Measurements from ENCODE around the gene CLSTN3.

CLSTN3 gene

GRCh38 chr12:7128681-7129286 lies 1.4 kb upstream of the CLSTN3 start, which contains the start of gene RBP5:
Gene RBP5, minus strand, starts transcription at chr12:7128889. Its CDS starts 114 bp downstream, at chr12:7128775.
- no peak for DNase-seq

GRCh38 chr12:7129287-7129871 lies 792 bp upstream of the CLSTN3 start:
- no peak for DNase-seq

GRCh38 chr12:7130701-7131501 lies 730 bp downstream of the CLSTN3 start:
- no peak for DNase-seq

GRCh38 chr12:7131502-7131866 lies 1.3 kb downstream of the CLSTN3 start:
- no peak for DNase-seq

GRCh38 chr12:7134396-7135166 lies 4.4 kb downstream of the CLSTN3 start:
- DNase-seq = no peak

- no peak for DNase-seq
These were observed 5.9 kb downstream of the CLSTN3 start for GRCh38 chr12:7136071-7136470.

- no peak for DNase-seq
These were observed 6.5 kb downstream of the CLSTN3 start for GRCh38 chr12:7136676-7137075.

- DNase-seq = no peak
These were observed 7.7 kb downstream of the CLSTN3 start for GRCh38 chr12:7137908-7138307.

- DNase-seq = no peak
These were observed 9.0 kb downstream of the CLSTN3 start for GRCh38 chr12:7139200-7139599.

GRCh38 chr12:7141351-7142005 lies 11.3 kb downstream of the CLSTN3 start:
- no peak for DNase-seq

- DNase-seq = peak; percentile 43 to 53
These were observed 12.0 kb downstream of the CLSTN3 start for GRCh38 chr12:7142056-7142644.

- no peak for DNase-seq
These were observed 12.8 kb downstream of the CLSTN3 start for GRCh38 chr12:7142809-7143465.

- DNase-seq = no peak
These were observed 13.4 kb downstream of the CLSTN3 start for GRCh38 chr12:7143564-7143963.

- DNase-seq = peak in 1 of 2 experiments; percentile 30
These were observed 14.4 kb downstream of the CLSTN3 start for GRCh38 chr12:7144414-7145120.

- no peak for DNase-seq
These were observed 15.5 kb downstream of the CLSTN3 start for GRCh38 chr12:7145671-7146070.

GRCh38 chr12:7146228-7146627 lies 16.1 kb downstream of the CLSTN3 start:
- no peak for DNase-seq

- DNase-seq = no peak
These were observed 16.7 kb downstream of the CLSTN3 start for GRCh38 chr12:7146906-7147305.

GRCh38 chr12:7150356-7150755 lies 20.2 kb downstream of the CLSTN3 start:
- DNase-seq = no peak

GRCh38 chr12:7150841-7151240 lies 20.7 kb downstream of the CLSTN3 start:
- DNase-seq = no peak

GRCh38 chr12:7151532-7151931 lies 21.4 kb downstream of the CLSTN3 start:
- DNase-seq = no peak

GRCh38 chr12:7152818-7153217 lies 22.6 kb downstream of the CLSTN3 start:
- no peak for DNase-seq
